Astrocyte (in vitro differentiated cells and primary cell): ENCODE measurements around the gene TMEM94. TPM values are rescaled to one million over a fixed set of nuclear protein-coding genes. Genes with fewer than 3 reads are reported as not detected.

ENCODE experiments used
- DNase-seq: peaks from one replicate; pipeline ENCODE4 v3.0.0-alpha.2; 2010; ENCODE audit warnings: low read depth
- FAIRE-seq: peaks from 2 replicates; lab custom pipeline; 2011; peaks lifted over from hg19 to GRCh38; lab: Jason Lieb, UNC
- H2AFZ ChIP-seq: 2 replicates; pipeline ENCODE4 v1.6.0; 2012; ENCODE audit warnings: low read depth, low read length, inconsistent platforms
- H3K27ac ChIP-seq: 2 replicates; pipeline ENCODE4 v1.5.1; 2011; ENCODE audit warnings: low read depth, low read length, inconsistent platforms
- H3K27me3 ChIP-seq: 2 replicates; pipeline ENCODE4 v1.6.0; 2011; ENCODE audit warnings: low read length, inconsistent platforms; ENCODE audit not compliant: insufficient read depth
- H3K36me3 ChIP-seq: 2 replicates; pipeline ENCODE4 v1.5.1; 2011; ENCODE audit warnings: low read length, inconsistent platforms; ENCODE audit not compliant: insufficient read depth
- H3K4me1 ChIP-seq: 2 replicates; pipeline ENCODE4 v1.5.1; 2011; ENCODE audit warnings: low read length, inconsistent platforms; ENCODE audit not compliant: insufficient read depth
- H3K4me2 ChIP-seq: 2 replicates; pipeline ENCODE4 v1.6.0; 2012; ENCODE audit warnings: low read length, inconsistent platforms
- H3K4me3 ChIP-seq: 2 replicates; pipeline ENCODE4 v1.5.1; 2011; ENCODE audit warnings: low read depth, mild to moderate bottlenecking, low read length, inconsistent platforms; ENCODE audit not compliant: insufficient read depth
- H3K79me2 ChIP-seq: 2 replicates; pipeline ENCODE4 v1.6.0; 2012; ENCODE audit warnings: mild to moderate bottlenecking, low read length, inconsistent platforms; ENCODE audit not compliant: insufficient read depth
- H3K9ac ChIP-seq: 2 replicates; pipeline ENCODE4 v1.6.0; 2012; ENCODE audit warnings: mild to moderate bottlenecking, low read length, inconsistent platforms
- H3K9me3 ChIP-seq: 2 replicates; pipeline ENCODE4 v1.5.1; 2012; ENCODE audit warnings: low read depth, mild to moderate bottlenecking, low read length, inconsistent platforms; ENCODE audit not compliant: insufficient read depth
- H4K20me1 ChIP-seq: 2 replicates; pipeline ENCODE4 v1.6.0; 2012; ENCODE audit warnings: low read length, inconsistent platforms; ENCODE audit not compliant: insufficient read depth
- H3K27ac Mint-ChIP-seq: one replicate; pipeline ENCODE4 v1.8.0; 2021; ENCODE audit warnings: mild to moderate bottlenecking, mixed read lengths; ENCODE audit not compliant: unreplicated experiment
- H3K27me3 Mint-ChIP-seq: one replicate; pipeline ENCODE4 v1.8.0; 2021; ENCODE audit warnings: low read depth, mixed read lengths; ENCODE audit not compliant: unreplicated experiment
- H3K36me3 Mint-ChIP-seq: one replicate; pipeline ENCODE4 v1.8.0; 2021; ENCODE audit warnings: low read depth, mixed read lengths; ENCODE audit not compliant: unreplicated experiment
- H3K4me1 Mint-ChIP-seq: one replicate; pipeline ENCODE4 v1.8.0; 2021; ENCODE audit warnings: low read depth, mixed read lengths; ENCODE audit not compliant: unreplicated experiment
- H3K4me3 Mint-ChIP-seq: one replicate; pipeline ENCODE4 v1.8.0; 2021; ENCODE audit warnings: mild to moderate bottlenecking, moderate library complexity, mixed read lengths; ENCODE audit not compliant: unreplicated experiment
- H3K9me3 Mint-ChIP-seq: one replicate; pipeline ENCODE4 v1.8.0; 2021; ENCODE audit warnings: mild to moderate bottlenecking, mixed read lengths; ENCODE audit not compliant: unreplicated experiment
- CTCF ChIP-seq: IDR thresholded peaks from 2 replicates; pipeline ENCODE4 v1.5.1; 2011; ENCODE audit warnings: low read depth, mild to moderate bottlenecking, inconsistent platforms, low read length, moderate library complexity; ENCODE audit not compliant: insufficient read depth
- EZH2 ChIP-seq: IDR thresholded peaks from 2 replicates; pipeline ENCODE4 v1.6.1; 2012; ENCODE audit warnings: mild to moderate bottlenecking, low read length, inconsistent platforms; ENCODE audit not compliant: insufficient read depth
- total RNA-seq: library from RNA; stranded (reverse); gene quantifications from 2 replicates; pipeline ENCODE4 v1.2.1, GENCODE V29; 2021

Gene TMEM94
- total RNA-seq, 1 donor from 2014 or later: 52.4 TPM

GRCh38 chr17:75492555-75493168 is 36.2 kb downstream of the TMEM94 start:
- Histone ChIP-seq H3K79me2 (no peaks in the 10 kb centered on the region), H4K20me1 (peaks cover 5% of the 10 kb centered on the region), H3K27ac (no peak overlapping the region), H3K36me3 (peaks cover 2% of the 10 kb centered on the region), H3K4me3 (no peak overlapping the region), H2AFZ (no peak overlapping the region), H3K9me3 (no peaks in the 10 kb centered on the region), H3K9ac (no peak overlapping the region), H3K4me2 (no peak overlapping the region), H3K4me1 (peaks cover 3% of the 10 kb centered on the region), H3K27me3 (no peaks in the 10 kb centered on the region)
- H3K27ac Mint-ChIP-seq: no peak overlapping the region
- TF ChIP-seq CTCF: no peak
- no peak for TF ChIP-seq EZH2
- FAIRE-seq (no peak), DNase-seq (no peak)
- peaks cover 2% of the 10 kb centered on the region for H3K4me1 Mint-ChIP-seq
- peaks cover 13% of the 10 kb centered on the region for H3K36me3 Mint-ChIP-seq
- H3K4me3 Mint-ChIP-seq: no peak overlapping the region
- H3K27me3 Mint-ChIP-seq: no peaks in the 10 kb centered on the region
- H3K9me3 Mint-ChIP-seq: peaks cover 2% of the 10 kb centered on the region

GRCh38 chr17:75493476-75494129 is 37.2 kb downstream of the TMEM94 start:
- H3K27me3 ChIP-seq: no peaks in the 10 kb centered on the region
- H3K79me2 ChIP-seq: no peaks in the 10 kb centered on the region
- no peak overlapping the region for H3K4me3 Mint-ChIP-seq
- TF ChIP-seq EZH2: no peak
- no peak for TF ChIP-seq CTCF
- H3K27ac ChIP-seq: no peak overlapping the region
- H3K9ac ChIP-seq: no peak overlapping the region
- no peak overlapping the region for H3K4me3 ChIP-seq
- H3K27me3 Mint-ChIP-seq: no peaks in the 10 kb centered on the region
- no peak overlapping the region for H3K27ac Mint-ChIP-seq
- DNase-seq (no peak), FAIRE-seq (no peak)
- H2AFZ ChIP-seq: no peak overlapping the region
- H3K9me3 Mint-ChIP-seq: peaks cover 2% of the 10 kb centered on the region
- no peaks in the 10 kb centered on the region for H3K4me1 ChIP-seq
- peaks cover 13% of the 10 kb centered on the region for H3K36me3 Mint-ChIP-seq
- H3K36me3 ChIP-seq: peaks cover 2% of the 10 kb centered on the region
- H3K9me3 ChIP-seq: no peaks in the 10 kb centered on the region
- H4K20me1 ChIP-seq: no peaks in the 10 kb centered on the region
- H3K4me2 ChIP-seq: no peak overlapping the region
- no peaks in the 10 kb centered on the region for H3K4me1 Mint-ChIP-seq

- peaks cover 2% of the 10 kb centered on the region for H3K9me3 Mint-ChIP-seq
- Histone ChIP-seq H4K20me1 (no peaks in the 10 kb centered on the region), H3K79me2 (no peaks in the 10 kb centered on the region), H2AFZ (no peak overlapping the region), H3K9ac (no peak overlapping the region), H3K4me2 (no peak overlapping the region), H3K27ac (no peak overlapping the region), H3K9me3 (no peaks in the 10 kb centered on the region), H3K4me3 (no peak overlapping the region), H3K27me3 (no peaks in the 10 kb centered on the region), H3K4me1 (no peaks in the 10 kb centered on the region), H3K36me3 (peaks cover 2% of the 10 kb centered on the region)
- no peaks in the 10 kb centered on the region for H3K4me1 Mint-ChIP-seq
- no peaks in the 10 kb centered on the region for H3K27me3 Mint-ChIP-seq
- no peak for FAIRE-seq
- H3K36me3 Mint-ChIP-seq: peaks cover 13% of the 10 kb centered on the region
- H3K27ac Mint-ChIP-seq: no peak overlapping the region
- no peak overlapping the region for H3K4me3 Mint-ChIP-seq
- no peak for DNase-seq
- TF ChIP-seq EZH2 (no peak), CTCF (no peak)
Observed at GRCh38 chr17:75494326-75494877, 38.0 kb downstream of the TMEM94 start.
